Left lung (tissue), 10 donors: ENCODE measurements around the gene WFDC5. TPM values are rescaled to one million over a fixed set of nuclear protein-coding genes. Genes with fewer than 3 reads are reported as not detected.
A peak's percentile ranks its signal among the peaks of the same experiment; 100 is the strongest.

ENCODE experiments used
- ATAC-seq: fragments of 200-7000 bp; cut with Tn5 transposase; one replicate; pipeline ENCODE4 v1.9.1; 2020; ENCODE audit warnings: moderate library complexity
- DNase-seq, 4 donors: peaks; one replicate each; pipeline ENCODE4 v3.0.0-alpha.2; 2013 to 2020
- H3K27ac ChIP-seq, 2 donors: fragments of 200-600 bp; sonication (generic) in 1 of 2; one replicate each; pipeline versions ENCODE4 v1.5.0 to v1.8.0; 2020 to 2021
- H3K27me3 ChIP-seq, 2 donors: fragments of 200-600 bp; sonication (generic) in 1 of 2; one replicate each; pipeline versions ENCODE4 v1.5.0 to v1.8.0; 2020 to 2021
- H3K36me3 ChIP-seq, 2 donors: fragments of 200-600 bp; sonication (generic) in 1 of 2; one replicate each; pipeline versions ENCODE4 v1.5.0 to v1.8.0; 2020 to 2021
- H3K4me1 ChIP-seq, 2 donors: fragments of 200-600 bp; one replicate each; pipeline ENCODE4 v1.8.0; 2021
- H3K4me3 ChIP-seq, 2 donors: fragments of 200-600 bp; sonication (generic) in 1 of 2; one replicate each; pipeline versions ENCODE4 v1.5.0 to v1.8.0; 2020 to 2021; ENCODE audit warnings: mild to moderate bottlenecking in 1 of 2
- H3K9me3 ChIP-seq, 2 donors: fragments of 200-600 bp; sonication (generic) in 1 of 2; one replicate each; pipeline versions ENCODE4 v1.5.0 to v1.8.0; 2020 to 2021
- intact Hi-C, 2 donors: fragments of 100-400 bp; cut with DNase I; formaldehyde crosslinking; loops; one replicate each; pipeline versions ENCODE4 v1.11.2 to v1.14.2; 2022
- polyA plus RNA-seq, 6 donors: library from polyadenylated mRNA; unstranded; fragments of 120-200 nt; gene quantifications; one replicate each; pipeline ENCODE4 v1.2.1, GENCODE V29; 2013; ENCODE audit not compliant: insufficient read length in 6 of 6
- total RNA-seq, 2 donors: library from RNA; stranded (reverse); fragmentation: NEBNext Ultra II Directional; extraction: Animal tissue kit (Norgen Biotek cat#: 25700); gene quantifications; one replicate each; pipeline ENCODE4 v1.2.1, GENCODE V29; 2021
- TF ChIP-seq, protein P1 (sequence below), 2 donors: fragments of 200-600 bp; sonication (generic) in 1 of 2; IDR thresholded peaks; one replicate each; pipeline versions ENCODE4 v1.5.0 to v1.8.0; 2021; ENCODE audit warnings: antibody characterized with exemption in 2 of 2
- donor health status: DM: no; HTN: yes; CAD: no.
- donor health status: DM: no; HTN: no; CAD: no.

WFDC5 gene
- total and polyA plus RNA-seq, 8 donors = 0.32 to 0.37 TPM; not detected in 6

DNA sequence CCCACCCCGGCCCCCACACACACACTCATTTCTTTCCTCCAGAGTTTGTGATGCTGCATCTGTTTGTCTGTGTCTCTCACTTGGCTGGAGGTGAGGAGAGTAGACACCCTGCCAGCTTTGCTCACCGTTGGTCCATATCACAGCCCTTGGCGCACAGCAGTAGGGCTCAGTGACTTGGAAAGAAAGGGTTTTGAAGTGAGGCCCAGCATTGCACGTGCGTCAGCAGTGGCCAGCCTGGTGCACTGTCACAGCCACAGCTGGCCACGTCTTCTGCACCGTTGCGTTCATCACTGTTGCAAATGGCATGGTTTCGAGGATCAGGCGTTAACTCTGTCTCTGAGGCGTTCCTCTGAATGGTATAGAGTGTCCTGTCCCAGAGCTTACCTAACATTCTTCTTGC lies 3.7 kb downstream of the WFDC5 start:
- no peaks in the 10 kb centered on the region for H3K4me1 ChIP-seq
- ATAC-seq (no peak), DNase-seq (no peak)
- no peak overlapping the region for H3K4me3 ChIP-seq
- no peak overlapping the region for H3K27ac ChIP-seq
- H3K36me3 ChIP-seq = no peaks in the 10 kb centered on the region
- intact Hi-C loops = no loop called here
- TF ChIP-seq, protein P1, sequence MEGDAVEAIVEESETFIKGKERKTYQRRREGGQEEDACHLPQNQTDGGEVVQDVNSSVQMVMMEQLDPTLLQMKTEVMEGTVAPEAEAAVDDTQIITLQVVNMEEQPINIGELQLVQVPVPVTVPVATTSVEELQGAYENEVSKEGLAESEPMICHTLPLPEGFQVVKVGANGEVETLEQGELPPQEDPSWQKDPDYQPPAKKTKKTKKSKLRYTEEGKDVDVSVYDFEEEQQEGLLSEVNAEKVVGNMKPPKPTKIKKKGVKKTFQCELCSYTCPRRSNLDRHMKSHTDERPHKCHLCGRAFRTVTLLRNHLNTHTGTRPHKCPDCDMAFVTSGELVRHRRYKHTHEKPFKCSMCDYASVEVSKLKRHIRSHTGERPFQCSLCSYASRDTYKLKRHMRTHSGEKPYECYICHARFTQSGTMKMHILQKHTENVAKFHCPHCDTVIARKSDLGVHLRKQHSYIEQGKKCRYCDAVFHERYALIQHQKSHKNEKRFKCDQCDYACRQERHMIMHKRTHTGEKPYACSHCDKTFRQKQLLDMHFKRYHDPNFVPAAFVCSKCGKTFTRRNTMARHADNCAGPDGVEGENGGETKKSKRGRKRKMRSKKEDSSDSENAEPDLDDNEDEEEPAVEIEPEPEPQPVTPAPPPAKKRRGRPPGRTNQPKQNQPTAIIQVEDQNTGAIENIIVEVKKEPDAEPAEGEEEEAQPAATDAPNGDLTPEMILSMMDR (IDR thresholded peaks at IDR 0.05) = no peak
- H3K9me3 ChIP-seq = no peaks in the 10 kb centered on the region
- H3K27me3 ChIP-seq = peaks cover 0 to 27% of the 10 kb centered on the region in 2 donors

DNA sequence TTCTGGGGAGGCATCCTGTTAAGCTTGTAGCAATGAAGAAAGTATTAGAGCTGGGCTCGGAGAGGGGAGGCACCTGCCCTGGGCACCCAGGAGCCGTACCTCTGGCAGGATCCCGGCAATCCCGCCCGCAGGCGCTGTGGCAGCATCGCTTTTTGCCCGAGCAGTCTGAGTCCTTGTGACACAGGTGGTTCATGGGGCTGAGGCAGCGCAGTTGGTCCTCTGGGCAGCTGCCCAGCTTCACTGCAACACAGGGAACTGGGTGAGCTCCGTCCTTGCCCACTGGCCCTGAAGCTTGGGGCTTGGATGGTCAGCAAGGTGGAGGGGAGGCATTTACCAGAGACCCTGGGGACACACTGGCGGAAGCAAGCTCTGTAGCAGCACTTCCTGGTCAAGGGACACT lies 4.7 kb downstream of the WFDC5 start:
- H3K9me3 ChIP-seq = no peaks in the 10 kb centered on the region
- H3K27ac ChIP-seq = no peak overlapping the region
- no peaks in the 10 kb centered on the region for H3K4me1 ChIP-seq
- H3K36me3 ChIP-seq = no peaks in the 10 kb centered on the region
- H3K27me3 ChIP-seq = peaks cover 0 to 22% of the 10 kb centered on the region in 2 donors
- intact Hi-C loops = no loop called here
- no peak for ATAC-seq
- no peak for DNase-seq
- TF ChIP-seq, protein P1 (IDR thresholded peaks at IDR 0.05) = no peak
- no peak overlapping the region for H3K4me3 ChIP-seq

DNA sequence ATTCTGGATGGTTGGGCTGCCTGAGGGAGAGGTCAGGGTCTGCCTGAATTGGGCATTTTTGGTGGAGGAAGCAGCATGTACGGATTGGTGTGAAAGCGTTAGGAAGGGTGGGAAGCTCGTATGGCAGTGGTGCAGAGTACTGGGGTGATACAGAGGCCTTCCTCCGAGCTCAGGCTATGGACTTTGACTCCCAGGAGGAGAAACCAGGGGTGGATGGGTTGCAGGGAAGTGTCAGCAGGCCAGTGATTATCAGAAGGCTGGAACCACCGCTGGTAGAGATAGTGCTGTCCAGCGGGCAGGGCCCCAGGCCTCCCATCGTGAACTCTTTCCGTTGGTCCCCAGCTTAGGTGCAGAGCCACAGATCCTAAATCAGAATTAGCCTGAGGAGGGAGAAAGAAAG lies 5.3 kb downstream of the WFDC5 start:
- intact Hi-C loops = no loop called here
- TF ChIP-seq, protein P1 (IDR thresholded peaks at IDR 0.05) = no peak
- H3K4me1 ChIP-seq = no peaks in the 10 kb centered on the region
- H3K4me3 ChIP-seq = no peak overlapping the region
- H3K36me3 ChIP-seq = no peaks in the 10 kb centered on the region
- H3K9me3 ChIP-seq = no peaks in the 10 kb centered on the region
- H3K27me3 ChIP-seq = peaks cover 0 to 17% of the 10 kb centered on the region in 2 donors
- H3K27ac ChIP-seq = no peak overlapping the region
- DNase-seq (no peak), ATAC-seq (no peak)

DNA sequence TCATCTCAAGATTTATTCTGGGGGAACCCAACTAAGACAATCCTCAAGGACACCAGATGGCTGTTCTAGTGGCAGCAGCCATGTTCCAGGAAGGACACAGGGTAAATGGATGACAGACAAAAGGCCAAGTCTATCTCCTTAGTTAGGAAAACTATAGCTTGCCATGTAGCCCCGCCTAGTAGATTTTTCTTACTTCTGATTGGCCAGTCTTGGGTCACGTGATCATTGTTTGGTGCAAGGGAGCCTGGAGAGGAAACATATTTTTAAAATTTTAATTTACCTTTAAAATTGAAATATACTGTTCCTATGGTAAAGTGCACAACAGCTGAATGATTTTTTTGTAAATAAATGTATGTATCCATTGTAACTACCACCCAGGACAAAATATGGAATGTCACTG lies 9.7 kb downstream of the WFDC5 start:
- DNase-seq = no peak
- H3K27me3 ChIP-seq = peaks cover 0 to 24% of the 10 kb centered on the region in 2 donors
- no peak overlapping the region for H3K4me3 ChIP-seq
- H3K4me1 ChIP-seq = peaks cover 0 to 7% of the 10 kb centered on the region in 2 donors
- intact Hi-C loops = no loop called here
- H3K9me3 ChIP-seq = no peaks in the 10 kb centered on the region
- H3K36me3 ChIP-seq = no peaks in the 10 kb centered on the region
- H3K27ac ChIP-seq = no peak overlapping the region
- TF ChIP-seq, protein P1 (IDR thresholded peaks at IDR 0.05) = no peak
- ATAC-seq = no peak

DNA sequence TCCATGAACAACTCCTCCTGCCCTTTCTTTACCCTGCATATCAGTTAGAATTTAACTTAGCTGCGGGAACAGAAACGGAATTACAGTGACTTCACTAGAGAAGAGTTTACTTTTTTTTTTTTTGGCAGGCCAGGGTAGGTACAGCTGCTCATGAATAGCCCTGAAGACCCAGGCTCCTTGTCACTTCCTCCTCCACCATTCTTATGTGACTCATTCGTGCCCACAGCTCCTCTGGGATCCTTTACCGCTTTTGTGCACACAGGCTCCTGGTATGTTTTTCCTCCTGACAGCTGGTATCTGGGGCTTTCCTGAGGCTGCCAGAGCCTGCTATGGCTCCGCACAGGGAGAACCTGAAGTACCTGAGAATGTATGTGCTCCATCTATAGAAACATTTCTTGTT lies 10.2 kb downstream of the WFDC5 start:
- no peaks in the 10 kb centered on the region for H3K9me3 ChIP-seq
- intact Hi-C loops = no loop called here
- H3K4me1 ChIP-seq = peaks cover 0 to 8% of the 10 kb centered on the region in 2 donors
- no peak for DNase-seq
- TF ChIP-seq, protein P1 (IDR thresholded peaks at IDR 0.05) = no peak
- peak; percentile 76 for ATAC-seq
- peaks cover 5 to 30% of the 10 kb centered on the region in 2 donors for H3K27me3 ChIP-seq
- H3K4me3 ChIP-seq = no peak overlapping the region
- H3K36me3 ChIP-seq = no peaks in the 10 kb centered on the region
- H3K27ac ChIP-seq = no peak overlapping the region
